Psoas muscle (tissue), 8 donors: ENCODE results near the gene ENTPD2. TPM values are rescaled to one million over a fixed set of nuclear protein-coding genes. Genes with fewer than 3 reads are reported as not detected.

Source experiments
- ATAC-seq, 4 donors: fragments of 200-7000 bp; cut with Tn5 transposase; one replicate each; pipeline ENCODE4 v1.9.1; 2020; ENCODE audit warnings: moderate library complexity in 3 of 4, mild to moderate bottlenecking in 2 of 4
- DNase-seq, 2 donors: peaks; one replicate each; pipeline ENCODE4 v3.0.0-alpha.2; 2020
- H3K27ac ChIP-seq: fragments of 200-600 bp; one replicate; pipeline ENCODE4 v1.8.0; 2022
- H3K27me3 ChIP-seq, 3 donors: fragments of 200-600 bp in 1 of 3; one replicate each; pipeline versions ENCODE4 v1.6.1 to v1.8.0; 2013 to 2022; ENCODE audit warnings: low read length in 2 of 3, mild to moderate bottlenecking in 2 of 3, moderate library complexity in 1 of 3; ENCODE audit not compliant: insufficient read depth in 3 of 3
- H3K36me3 ChIP-seq, 2 donors: fragments of 200-600 bp in 1 of 2; one replicate each; pipeline versions ENCODE4 v1.6.1 to v1.8.0; 2013 to 2022; ENCODE audit warnings: low read depth in 1 of 2, mild to moderate bottlenecking in 1 of 2, moderate library complexity in 1 of 2; ENCODE audit not compliant: insufficient read depth in 1 of 2
- H3K4me1 ChIP-seq: fragments of 200-600 bp; one replicate; pipeline ENCODE4 v1.8.0; 2022
- H3K4me3 ChIP-seq: fragments of 200-600 bp; one replicate; pipeline ENCODE4 v1.8.0; 2022; ENCODE audit warnings: mild to moderate bottlenecking
- H3K9me3 ChIP-seq: fragments of 200-600 bp; one replicate; pipeline ENCODE4 v1.8.0; 2022
- WGBS, 3 donors: extraction: QIAGEN DNeasy Blood & Tissue Kit; methylation state at CpG; one replicate each; pipeline versions ENCODE4 v1.1.6 to v1.1.7; 2013; 5-methylcytosine and 5-hydroxymethylcytosine counted together
- intact Hi-C, 2 donors: fragments of 100-400 bp; cut with DNase I; formaldehyde crosslinking; loops; one replicate each; pipeline versions ENCODE4 v1.11.0 to v1.14.2; 2022
- long read RNA-seq, 2 donors: library from polyadenylated mRNA; unstranded; transcript quantifications; one replicate each; pipeline ENCODE4 v2.0.0, GENCODE V29; 2021
- polyA plus RNA-seq, 3 donors: library from polyadenylated mRNA; stranded (reverse); fragments of 200-250 nt; gene quantifications; one replicate each; pipeline ENCODE4 v1.2.3, GENCODE V29; 2013
- total RNA-seq, 4 donors: library from RNA; stranded (reverse); fragmentation: NEBNext Ultra II Directional in 2 of 4; extraction: Animal tissue kit (Norgen Biotek cat#: 25700) in 2 of 4; gene quantifications; one replicate each; pipeline versions ENCODE4 v1.2.1 to v1.2.4, GENCODE V29; 2021 to 2023
- TF ChIP-seq, protein P1 (sequence below): fragments of 200-600 bp; IDR thresholded peaks from one replicate; pipeline ENCODE4 v1.8.0; 2022; ENCODE audit warnings: antibody characterized with exemption
- donor health status: healthy with polysubstance abuse.
- donor health status: DM: no; HTN: no; CAD: no; lungs with moderate emphysema.
- donor health status: Bipolar disorder and iron deficiency.
- donor health status: healthy.
- donor health status: DM: yes; HTN: yes; CAD: no.
- donor health status: DM: no; HTN: no; CAD: no.
- donor health status: DM: no; HTN: no; CAD: no.
- donor health status: DM: yes; HTN: yes; CAD: no.

The ENTPD2 gene
- 1 to 10 TPM in 2 of 4 donors, under 1 TPM in 2; 0.59 to 1.4 (median 0.95) TPM for total RNA-seq
- under 1 TPM; 0.17 to 0.29 (median 0.28) TPM for polyA plus RNA-seq
- long read RNA-seq, donor 1: 0 reads
- long read RNA-seq, donor 2: 0 reads

DNA sequence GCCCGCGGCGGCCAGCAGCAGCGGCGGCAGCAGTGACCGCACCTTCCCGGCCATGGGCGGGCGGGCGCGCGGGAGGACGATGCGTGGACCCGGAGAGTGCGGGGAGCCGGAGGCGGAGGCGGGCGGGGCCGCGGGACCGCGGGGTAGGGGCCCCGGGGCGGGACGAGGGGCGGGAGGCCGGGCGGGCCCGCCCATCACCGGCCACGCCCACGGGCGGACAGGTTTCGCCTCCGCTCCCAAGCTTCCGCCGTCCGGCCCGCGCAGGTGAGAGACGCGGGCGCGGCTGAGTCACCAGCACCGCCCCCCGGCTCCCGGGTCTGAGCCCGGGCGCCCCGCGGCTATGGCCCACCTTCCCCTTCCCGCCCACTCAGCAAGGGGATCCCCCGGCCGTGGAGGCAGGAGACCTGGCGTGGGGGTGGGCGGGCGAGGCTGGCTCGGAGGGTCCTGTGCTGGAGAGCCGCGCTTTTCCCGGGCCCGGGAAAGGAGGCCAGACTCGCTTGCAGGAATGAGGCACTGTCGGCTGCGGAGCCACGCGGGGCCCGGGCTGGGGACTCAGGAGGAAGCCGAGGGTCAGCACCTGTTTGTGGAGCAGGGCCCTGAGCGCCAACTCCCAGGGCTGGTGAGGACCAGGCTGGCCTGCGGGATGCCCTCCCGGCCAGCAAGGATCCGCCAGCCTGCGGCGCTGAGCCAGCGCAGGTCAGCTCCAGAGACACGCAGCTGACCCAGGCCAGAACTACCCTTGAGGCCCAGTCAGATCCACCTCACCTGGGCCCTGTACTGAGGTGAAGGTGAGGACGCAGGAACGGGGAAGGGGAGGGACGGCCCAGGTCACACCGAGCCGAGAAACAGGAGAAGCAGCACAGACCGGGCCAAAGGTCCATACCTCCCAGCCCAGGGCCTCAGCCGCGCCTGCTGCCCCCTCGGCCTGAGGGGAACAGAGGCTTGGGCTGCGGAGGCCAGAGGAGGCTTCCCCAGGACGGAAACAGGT is at the start of gene ENTPD2:
Gene ENTPD2 (minus strand): TSS at position 118 of the 988 bp plus-strand sequence. CDS start 64 bp downstream, at position 54.
- WGBS, 3 donors: 27 to 51% (median 31%) methylated on average over 41 to 90 of the region's 90 CpGs
- Histone ChIP-seq H3K27me3 (peaks cover 0 to 60% (median 32%) of the 10 kb centered on the region in 3 donors), H3K36me3 (no peaks in the 10 kb centered on the region), H3K4me3 (peak within 1 kb of the TSS; percentile 51), H3K4me1 (peaks cover 9% of the 10 kb centered on the region), H3K27ac (no peak within 1 kb of the TSS), H3K9me3 (no peaks in the 10 kb centered on the region)
- ATAC-seq (no peak), DNase-seq (no peak)
- intact Hi-C loops: no loop called here
- TF ChIP-seq, protein P1, sequence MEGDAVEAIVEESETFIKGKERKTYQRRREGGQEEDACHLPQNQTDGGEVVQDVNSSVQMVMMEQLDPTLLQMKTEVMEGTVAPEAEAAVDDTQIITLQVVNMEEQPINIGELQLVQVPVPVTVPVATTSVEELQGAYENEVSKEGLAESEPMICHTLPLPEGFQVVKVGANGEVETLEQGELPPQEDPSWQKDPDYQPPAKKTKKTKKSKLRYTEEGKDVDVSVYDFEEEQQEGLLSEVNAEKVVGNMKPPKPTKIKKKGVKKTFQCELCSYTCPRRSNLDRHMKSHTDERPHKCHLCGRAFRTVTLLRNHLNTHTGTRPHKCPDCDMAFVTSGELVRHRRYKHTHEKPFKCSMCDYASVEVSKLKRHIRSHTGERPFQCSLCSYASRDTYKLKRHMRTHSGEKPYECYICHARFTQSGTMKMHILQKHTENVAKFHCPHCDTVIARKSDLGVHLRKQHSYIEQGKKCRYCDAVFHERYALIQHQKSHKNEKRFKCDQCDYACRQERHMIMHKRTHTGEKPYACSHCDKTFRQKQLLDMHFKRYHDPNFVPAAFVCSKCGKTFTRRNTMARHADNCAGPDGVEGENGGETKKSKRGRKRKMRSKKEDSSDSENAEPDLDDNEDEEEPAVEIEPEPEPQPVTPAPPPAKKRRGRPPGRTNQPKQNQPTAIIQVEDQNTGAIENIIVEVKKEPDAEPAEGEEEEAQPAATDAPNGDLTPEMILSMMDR: no peak

DNA sequence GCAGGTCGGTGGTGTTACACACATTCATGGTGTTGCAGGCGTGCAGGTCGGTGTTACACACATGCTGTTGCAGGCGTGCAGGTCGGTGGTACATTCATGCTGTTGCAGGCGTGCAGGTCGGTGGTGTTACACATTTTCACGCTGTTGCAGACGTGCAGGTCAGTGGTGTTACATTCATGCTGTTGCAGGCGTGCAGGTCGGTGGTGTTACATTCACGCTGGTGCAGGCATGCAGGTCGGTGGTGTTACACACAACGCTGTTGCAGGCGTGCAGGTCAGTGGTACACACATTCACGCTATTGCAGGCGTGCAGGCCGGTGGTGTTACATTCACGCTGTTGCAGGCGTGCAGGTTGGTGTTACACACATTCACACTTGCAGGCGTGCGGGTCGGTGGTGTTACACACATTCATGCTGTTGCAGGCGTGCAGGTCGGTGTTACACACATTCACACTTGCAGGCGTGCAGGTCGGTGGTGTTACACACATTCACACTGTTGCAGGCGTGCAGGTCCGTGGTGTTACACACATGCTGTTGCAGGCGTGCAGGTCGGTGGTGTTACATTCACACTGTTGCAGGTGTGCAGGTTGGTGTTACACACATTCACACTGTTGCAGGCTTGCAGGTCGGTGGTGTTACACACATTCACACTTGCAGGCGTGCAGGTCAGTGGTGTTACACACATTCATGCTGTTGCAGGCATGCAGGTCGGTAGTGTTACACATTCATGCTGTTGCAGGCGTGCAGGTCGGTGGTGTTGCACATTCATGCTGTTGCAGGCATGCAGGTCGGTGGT is 49.5 kb upstream of the ENTPD2 start:
- DNase-seq (no peak), ATAC-seq (no peak)
- H3K36me3 ChIP-seq: peaks cover 15 to 96% of the 10 kb centered on the region in 2 donors
- no peaks in the 10 kb centered on the region for H3K9me3 ChIP-seq
- H3K4me3 ChIP-seq: no peak overlapping the region
- WGBS, 3 donors: 93% methylated on average over 37 of the region's 37 CpGs
- H3K27me3 ChIP-seq: no peaks in the 10 kb centered on the region
- no peaks in the 10 kb centered on the region for H3K4me1 ChIP-seq
- TF ChIP-seq, protein P1: no peak
- intact Hi-C loops: no loop called here
- H3K27ac ChIP-seq: no peak overlapping the region

DNA sequence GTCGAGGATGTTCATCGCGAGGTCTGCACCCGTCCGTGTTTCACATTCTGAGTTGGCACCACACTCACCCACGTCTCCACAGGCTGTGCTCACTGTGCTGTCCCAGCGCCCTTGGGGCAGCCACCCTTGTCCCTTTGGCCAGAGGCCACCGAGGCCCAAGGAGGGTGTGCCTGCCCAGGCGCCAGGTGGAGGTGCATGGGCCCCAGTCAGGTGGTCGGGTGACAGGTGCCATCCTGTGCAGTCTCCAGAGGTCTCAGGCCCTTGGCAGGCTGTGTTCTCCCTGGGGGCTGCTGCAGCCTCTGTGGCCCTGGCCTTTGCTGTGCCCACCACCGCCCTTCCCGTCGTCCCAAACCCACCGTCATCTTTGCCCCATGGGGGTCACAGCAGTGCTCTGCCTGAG is 45.4 kb upstream of the ENTPD2 start:
- TF ChIP-seq, protein P1: no peak
- Histone ChIP-seq H3K36me3 (peaks cover 15 to 94% of the 10 kb centered on the region in 2 donors), H3K9me3 (no peaks in the 10 kb centered on the region), H3K4me1 (no peaks in the 10 kb centered on the region), H3K4me3 (no peak overlapping the region), H3K27ac (no peak overlapping the region), H3K27me3 (no peaks in the 10 kb centered on the region)
- WGBS, 3 donors: 86 to 91% (median 88%) methylated on average over 13 to 14 of the region's 14 CpGs
- intact Hi-C loops: no loop called here
- DNase-seq (no peak), ATAC-seq (no peak)

DNA sequence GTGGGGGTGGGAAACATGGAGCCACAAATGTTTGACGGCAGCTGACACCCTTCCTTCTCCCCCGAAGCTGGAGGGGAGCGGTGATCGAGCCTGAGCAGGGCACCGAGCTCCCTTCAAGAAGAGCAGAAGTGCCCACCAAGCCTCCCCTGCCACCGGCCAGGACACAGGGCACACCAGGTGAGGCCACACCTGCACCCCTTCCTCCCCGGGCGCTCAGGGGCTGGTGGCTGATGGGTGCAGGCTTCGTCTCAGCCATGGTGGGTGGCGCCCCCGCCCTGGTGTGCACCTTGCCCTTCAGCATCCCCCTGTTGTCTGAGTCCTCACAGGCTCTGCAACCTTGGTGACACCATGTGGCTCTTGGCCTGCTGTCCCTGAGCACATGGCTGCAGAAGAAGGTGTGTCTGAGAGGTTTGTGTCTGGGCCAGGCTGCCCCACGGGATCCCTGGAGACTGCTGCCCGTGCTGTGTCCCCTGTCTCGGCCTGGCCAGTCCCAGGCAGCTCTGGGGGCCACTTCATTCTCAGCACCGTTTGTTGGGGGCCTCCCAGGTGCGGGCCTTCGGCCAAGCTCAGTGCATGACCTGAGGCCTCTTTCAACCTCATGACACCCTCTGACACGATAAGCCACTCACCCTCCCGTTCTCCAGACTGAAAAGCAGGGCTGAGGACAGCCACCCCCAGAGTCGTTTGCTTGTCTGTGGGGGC is 44.1 kb upstream of the ENTPD2 start:
- no peaks in the 10 kb centered on the region for H3K27me3 ChIP-seq
- ATAC-seq (no peak), DNase-seq (no peak)
- H3K4me3 ChIP-seq: no peak overlapping the region
- peaks cover 9 to 89% of the 10 kb centered on the region in 2 donors for H3K36me3 ChIP-seq
- intact Hi-C loops: no loop called here
- 85 to 93% (median 87%) methylated on average over 20 of the region's 20 CpGs for WGBS, 3 donors
- H3K9me3 ChIP-seq: no peaks in the 10 kb centered on the region
- TF ChIP-seq, protein P1: no peak
- H3K27ac ChIP-seq: no peak overlapping the region
- H3K4me1 ChIP-seq: no peaks in the 10 kb centered on the region
